SK-N-SH treated with all-trans-retinoic acid at 6 μM for 48 hours (cell line): Measurements from ENCODE around the gene ULK4.

Experiments
- ATAC-seq: fragments of 200-7000 bp; cut with Tn5 transposase; 3 replicates; pipeline ENCODE4 v1.9.1; 2020; ENCODE audit warnings: mild to moderate bottlenecking, moderate library complexity
- ARNTL ChIP-seq: fragments of 450-650 bp; formaldehyde crosslinking; IDR thresholded peaks from 2 replicates; pipeline ENCODE4 v1.5.0; 2020; ENCODE audit warnings: low read depth, mild to moderate bottlenecking, moderate library complexity, borderline replicate concordance
- BACH2 ChIP-seq: fragments of 250-450 bp; sonication (Bioruptor Pico); IDR thresholded peaks from 2 replicates; pipeline ENCODE4 v1.9.0; 2021; ENCODE audit warnings: mild to moderate bottlenecking, borderline replicate concordance
- CREB5 ChIP-seq: fragments of 250-450 bp; sonication (Bioruptor Pico); IDR thresholded peaks from 2 replicates; pipeline ENCODE4 v1.5.1; 2020; ENCODE audit warnings: low read depth, mild to moderate bottlenecking, moderate library complexity
- CSDC2 ChIP-seq: fragments of 250-450 bp; sonication (Bioruptor Pico); IDR thresholded peaks from 2 replicates; pipeline ENCODE4 v1.5.0; 2020; ENCODE audit warnings: mild to moderate bottlenecking, moderate library complexity
- GLIS3 ChIP-seq: fragments of 250-450 bp; sonication (Bioruptor Pico); IDR thresholded peaks from 2 replicates; pipeline ENCODE4 v1.5.0; 2020; ENCODE audit warnings: mild to moderate bottlenecking, moderate library complexity
- ISL1 ChIP-seq: fragments of 250-450 bp; sonication (Bioruptor Pico); IDR thresholded peaks from 2 replicates; pipeline ENCODE4 v2.1.2; 2022; ENCODE audit warnings: mild to moderate bottlenecking, moderate library complexity
- PATZ1 ChIP-seq: fragments of 250-450 bp; sonication (Bioruptor Pico); IDR thresholded peaks from 2 replicates; pipeline ENCODE4 v1.8.0; 2020; ENCODE audit warnings: mild to moderate bottlenecking, moderate library complexity, borderline replicate concordance
- POU6F1 ChIP-seq: fragments of 250-450 bp; sonication (Bioruptor Pico); IDR thresholded peaks from 2 replicates; pipeline ENCODE4 v1.8.0; 2021; ENCODE audit warnings: low read depth, mild to moderate bottlenecking, moderate library complexity, borderline replicate concordance
- PPARA ChIP-seq: fragments of 250-450 bp; sonication (Bioruptor Pico); IDR thresholded peaks from 2 replicates; pipeline ENCODE4 v1.5.0; 2020; ENCODE audit warnings: mild to moderate bottlenecking, borderline replicate concordance
- RARB ChIP-seq: fragments of 250-450 bp; sonication (Bioruptor Pico); IDR thresholded peaks from 2 replicates; pipeline ENCODE4 v1.8.0; 2021; ENCODE audit warnings: mild to moderate bottlenecking, moderate library complexity
- SNAI2 ChIP-seq: fragments of 250-450 bp; sonication (Bioruptor Pico); IDR thresholded peaks from 2 replicates; pipeline ENCODE4 v1.5.0; 2020; ENCODE audit warnings: mild to moderate bottlenecking, moderate library complexity
- TCF4 ChIP-seq: fragments of 250-450 bp; sonication (Bioruptor Pico); IDR thresholded peaks from 2 replicates; pipeline ENCODE4 v1.8.0; 2021; ENCODE audit warnings: mild to moderate bottlenecking, moderate library complexity, borderline replicate concordance
- ZFP30 ChIP-seq: fragments of 450-650 bp; formaldehyde crosslinking; IDR thresholded peaks from 2 replicates; pipeline ENCODE4 v1.5.0; 2022; ENCODE audit warnings: mild to moderate bottlenecking, moderate library complexity
- ZNF565 ChIP-seq: fragments of 450-650 bp; formaldehyde crosslinking; conservative IDR thresholded peaks from 2 replicates; pipeline ENCODE4 v1.5.0; 2020; ENCODE audit warnings: low read depth, mild to moderate bottlenecking, moderate library complexity
- ZNF70 ChIP-seq: fragments of 450-650 bp; formaldehyde crosslinking; IDR thresholded peaks from 2 replicates; pipeline ENCODE4 v1.5.0; 2020; ENCODE audit warnings: mild to moderate bottlenecking, moderate library complexity
- ZNF8 ChIP-seq: fragments of 450-650 bp; formaldehyde crosslinking; IDR thresholded peaks from 2 replicates; pipeline ENCODE4 v1.5.0; 2020; ENCODE audit warnings: mild to moderate bottlenecking, moderate library complexity
- TF ChIP-seq, protein P1 (sequence below): fragments of 250-450 bp; sonication (Bioruptor Pico); IDR thresholded peaks from 2 replicates; pipeline ENCODE4 v1.5.0; 2020; ENCODE audit warnings: mild to moderate bottlenecking, moderate library complexity

ULK4 gene

DNA sequence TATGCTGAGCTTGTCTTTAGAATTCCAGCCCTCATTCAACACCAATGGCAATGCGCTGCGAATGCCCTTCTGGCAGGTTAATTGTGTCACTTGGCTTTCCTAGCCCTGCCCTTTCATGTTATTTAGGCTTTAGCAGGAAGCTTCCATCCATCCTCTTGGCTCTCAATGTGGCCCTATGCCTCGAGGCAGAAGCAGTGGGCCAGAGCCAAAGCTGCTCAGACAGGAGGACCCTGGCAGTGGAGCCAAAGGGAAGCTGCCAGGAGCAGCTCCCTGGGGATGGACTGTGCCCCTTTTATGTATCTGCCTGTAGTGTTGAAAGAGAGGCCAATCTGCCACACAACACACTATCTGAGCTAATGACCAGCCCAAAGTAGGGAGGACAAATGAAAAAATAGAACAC lies 386.2 kb downstream of the ULK4 start:
- no peak for ATAC-seq
- TF ChIP-seq ARNTL (CRISPR knock-in tag) (no peak), GLIS3 (CRISPR knock-in tag) (no peak), CREB5 (CRISPR knock-in tag) (no peak), POU6F1 (CRISPR knock-in tag) (no peak), ZNF8 (no peak), ISL1 (CRISPR knock-in tag) (no peak), ZFP30 (CRISPR knock-in tag) (no peak), CSDC2 (CRISPR knock-in tag) (no peak)
- TF ChIP-seq, protein P1, sequence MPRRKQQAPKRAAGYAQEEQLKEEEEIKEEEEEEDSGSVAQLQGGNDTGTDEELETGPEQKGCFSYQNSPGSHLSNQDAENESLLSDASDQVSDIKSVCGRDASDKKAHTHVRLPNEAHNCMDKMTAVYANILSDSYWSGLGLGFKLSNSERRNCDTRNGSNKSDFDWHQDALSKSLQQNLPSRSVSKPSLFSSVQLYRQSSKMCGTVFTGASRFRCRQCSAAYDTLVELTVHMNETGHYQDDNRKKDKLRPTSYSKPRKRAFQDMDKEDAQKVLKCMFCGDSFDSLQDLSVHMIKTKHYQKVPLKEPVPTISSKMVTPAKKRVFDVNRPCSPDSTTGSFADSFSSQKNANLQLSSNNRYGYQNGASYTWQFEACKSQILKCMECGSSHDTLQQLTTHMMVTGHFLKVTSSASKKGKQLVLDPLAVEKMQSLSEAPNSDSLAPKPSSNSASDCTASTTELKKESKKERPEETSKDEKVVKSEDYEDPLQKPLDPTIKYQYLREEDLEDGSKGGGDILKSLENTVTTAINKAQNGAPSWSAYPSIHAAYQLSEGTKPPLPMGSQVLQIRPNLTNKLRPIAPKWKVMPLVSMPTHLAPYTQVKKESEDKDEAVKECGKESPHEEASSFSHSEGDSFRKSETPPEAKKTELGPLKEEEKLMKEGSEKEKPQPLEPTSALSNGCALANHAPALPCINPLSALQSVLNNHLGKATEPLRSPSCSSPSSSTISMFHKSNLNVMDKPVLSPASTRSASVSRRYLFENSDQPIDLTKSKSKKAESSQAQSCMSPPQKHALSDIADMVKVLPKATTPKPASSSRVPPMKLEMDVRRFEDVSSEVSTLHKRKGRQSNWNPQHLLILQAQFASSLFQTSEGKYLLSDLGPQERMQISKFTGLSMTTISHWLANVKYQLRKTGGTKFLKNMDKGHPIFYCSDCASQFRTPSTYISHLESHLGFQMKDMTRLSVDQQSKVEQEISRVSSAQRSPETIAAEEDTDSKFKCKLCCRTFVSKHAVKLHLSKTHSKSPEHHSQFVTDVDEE (CRISPR knock-in tag) = no peak

DNA sequence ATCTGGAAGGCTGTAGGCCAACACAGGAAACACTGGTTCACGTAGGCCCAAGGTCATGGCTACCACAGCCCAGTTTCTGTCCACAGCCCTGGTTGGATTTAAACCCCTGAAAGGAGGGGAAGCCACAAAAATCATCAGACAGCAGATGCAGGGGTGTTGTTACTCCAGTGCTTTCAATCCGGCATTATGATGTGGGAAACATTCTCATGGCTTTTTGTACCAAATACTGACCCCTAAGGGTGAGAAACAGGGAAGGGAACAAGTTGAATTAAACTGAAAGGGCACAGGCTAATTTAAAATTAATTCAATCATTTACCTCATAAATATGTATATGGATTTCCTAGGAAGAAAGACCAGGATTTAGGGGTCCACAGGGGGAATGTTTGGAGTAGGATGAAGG lies 387.0 kb downstream of the ULK4 start:
- no peak for TF ChIP-seq SNAI2 (CRISPR knock-in tag)
- no peak for TF ChIP-seq ISL1 (CRISPR knock-in tag)
- no peak for TF ChIP-seq TCF4 (CRISPR knock-in tag)
- TF ChIP-seq ARNTL (CRISPR knock-in tag) = no peak
- no peak for TF ChIP-seq ZFP30 (CRISPR knock-in tag)
- TF ChIP-seq BACH2 (CRISPR knock-in tag) = no peak
- TF ChIP-seq, protein P1 (CRISPR knock-in tag) = no peak
- no peak for TF ChIP-seq PATZ1 (CRISPR knock-in tag)
- TF ChIP-seq RARB (CRISPR knock-in tag) = no peak
- TF ChIP-seq ZNF565 (CRISPR knock-in tag) = no peak
- TF ChIP-seq CSDC2 (CRISPR knock-in tag) = no peak
- TF ChIP-seq PPARA (CRISPR knock-in tag) = no peak
- TF ChIP-seq POU6F1 (CRISPR knock-in tag) = no peak
- ATAC-seq = no peak

DNA sequence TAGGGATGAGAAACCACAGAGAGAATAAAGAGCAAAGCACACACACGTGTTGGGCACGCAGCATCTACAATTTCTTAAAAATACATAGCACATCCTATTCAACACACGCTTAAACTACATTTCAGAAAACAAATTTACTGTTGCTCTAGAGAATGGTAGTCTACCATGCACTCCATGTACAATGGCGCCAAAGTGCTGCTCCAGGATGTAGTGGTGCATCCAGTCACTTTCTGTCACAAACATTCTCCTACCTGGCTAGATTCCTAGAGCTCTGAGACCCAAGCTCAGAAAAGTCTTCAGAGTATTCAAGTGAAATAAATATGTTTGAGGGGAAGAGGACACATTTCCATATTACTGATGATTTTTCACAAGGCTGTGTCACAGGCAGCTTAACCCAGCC lies 388.3 kb downstream of the ULK4 start:
- no peak for ATAC-seq
- TF ChIP-seq RARB (CRISPR knock-in tag) (no peak), ZNF70 (no peak), BACH2 (CRISPR knock-in tag) (no peak), CREB5 (CRISPR knock-in tag) (no peak), SNAI2 (CRISPR knock-in tag) (no peak)
